Ectodermal cell (in vitro differentiated cells): Measurements from ENCODE around the gene SHD.

ENCODE experiments used
- H3K27ac ChIP-seq: 2 replicates; pipeline ENCODE4 v1.7.0; 2013; ENCODE audit warnings: mild to moderate bottlenecking, low read depth, low read length; ENCODE audit not compliant: insufficient read depth, poor library complexity, severe bottlenecking
- H3K27me3 ChIP-seq: 2 replicates; pipeline ENCODE4 v1.7.0; 2013; ENCODE audit warnings: mild to moderate bottlenecking, low read length; ENCODE audit not compliant: insufficient read depth, control insufficient read depth, poor library complexity, severe bottlenecking
- H3K36me3 ChIP-seq: one replicate; pipeline ENCODE4 v1.7.0; 2013; ENCODE audit warnings: low read length; ENCODE audit not compliant: control insufficient read depth, insufficient read depth
- H3K4me1 ChIP-seq: one replicate; pipeline ENCODE4 v1.7.0; 2013; ENCODE audit warnings: low read length; ENCODE audit not compliant: control insufficient read depth, insufficient read depth
- H3K4me3 ChIP-seq: 2 replicates; pipeline ENCODE4 v1.7.0; 2013; ENCODE audit warnings: low read depth, low read length, control low read depth; ENCODE audit not compliant: insufficient read depth
- H3K9me3 ChIP-seq: 2 replicates; pipeline ENCODE4 v1.7.0; 2013; ENCODE audit warnings: mild to moderate bottlenecking, low read length, moderate library complexity; ENCODE audit not compliant: control insufficient read depth
- WGBS, 2 experiments: methylation state at CpG; one replicate each; pipeline ENCODE4 v1.1.7; 2013; ENCODE audit warnings: missing lambda C conversion rate in 2 of 2; 5-methylcytosine and 5-hydroxymethylcytosine counted together

SHD gene

GRCh38 chr19:4298810-4299550, 19.9 kb downstream of the SHD start:
- Histone ChIP-seq H3K9me3 (no peaks in the 10 kb centered on the region), H3K27me3 (no peaks in the 10 kb centered on the region), H3K4me3 (no peak overlapping the region), H3K4me1 (peaks cover 4% of the 10 kb centered on the region), H3K27ac (no peak overlapping the region), H3K36me3 (no peaks in the 10 kb centered on the region)
- 87 to 89% methylated on average over 8 of the region's 8 CpGs for WGBS, 2 experiments

DNA sequence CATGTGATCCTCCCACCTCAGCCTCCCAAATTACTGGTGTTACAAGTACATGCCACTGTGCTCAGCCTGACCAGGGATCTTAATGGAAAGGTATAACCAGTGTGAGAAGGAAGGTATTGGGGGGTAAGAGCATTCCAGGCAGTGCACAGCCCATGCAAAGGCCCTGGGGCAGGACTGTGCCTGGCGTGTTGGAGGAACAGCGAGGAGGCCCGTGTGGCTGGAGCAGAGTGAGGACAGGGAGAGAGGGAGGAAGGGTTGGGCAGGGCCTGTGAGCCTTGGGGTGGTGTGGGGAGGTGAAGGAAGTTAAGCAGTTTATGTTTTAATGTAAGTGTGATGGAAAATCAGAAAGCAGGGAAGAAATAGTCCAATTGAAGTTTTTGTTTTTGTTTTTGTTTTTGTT, 21.5 kb downstream of the SHD start:
- Histone ChIP-seq H3K9me3 (no peaks in the 10 kb centered on the region), H3K27me3 (no peaks in the 10 kb centered on the region), H3K4me3 (no peak overlapping the region), H3K27ac (no peak overlapping the region), H3K36me3 (no peaks in the 10 kb centered on the region), H3K4me1 (peaks cover 4% of the 10 kb centered on the region)
- whole genome bisulfite sequencing, 2 experiments: 94 to 95% methylated on average over 3 of the region's 3 CpGs

DNA sequence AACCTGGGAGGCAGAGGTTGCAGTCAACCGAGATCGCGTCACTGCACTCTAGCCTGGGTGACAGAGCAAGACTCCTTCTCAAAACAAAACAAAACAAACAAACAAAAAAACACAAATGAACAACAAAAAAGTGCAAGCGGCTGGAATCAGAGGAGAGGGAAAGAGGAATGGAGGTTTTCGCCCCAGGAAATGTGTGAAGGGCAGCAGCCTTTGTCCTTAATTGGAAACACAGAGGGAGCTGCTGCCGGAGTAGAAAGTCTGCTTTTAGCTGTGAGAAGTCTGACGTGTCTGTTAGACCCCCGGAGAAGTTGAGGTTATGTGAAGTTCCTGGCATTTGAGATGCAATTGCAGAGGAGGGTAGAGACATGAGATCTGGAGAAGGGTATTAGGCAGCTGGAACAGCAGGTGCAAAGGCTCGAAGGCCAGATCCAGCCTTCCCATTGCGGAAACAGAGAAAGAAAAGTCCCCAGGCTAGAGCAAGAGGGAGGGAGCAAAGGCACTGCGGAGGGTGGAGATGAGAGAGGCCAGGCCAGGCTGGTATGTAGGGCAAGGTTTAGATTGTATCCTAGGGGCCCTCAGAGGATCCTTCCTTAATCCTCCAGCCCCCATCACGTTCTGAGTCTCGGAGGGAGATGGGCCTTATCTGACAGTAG, 22.6 kb downstream of the SHD start:
- 52 to 54% methylated on average over 11 to 13 of the region's 13 CpGs for WGBS, 2 experiments
- Histone ChIP-seq H3K9me3 (no peaks in the 10 kb centered on the region), H3K4me3 (no peak overlapping the region), H3K36me3 (peaks cover 4% of the 10 kb centered on the region), H3K27me3 (no peaks in the 10 kb centered on the region), H3K27ac (no peak overlapping the region), H3K4me1 (peaks cover 4% of the 10 kb centered on the region)

- Histone ChIP-seq H3K4me3 (no peak within 1 kb of the TSS), H3K36me3 (peaks cover 4% of the 10 kb centered on the region), H3K27me3 (no peaks in the 10 kb centered on the region), H3K9me3 (no peaks in the 10 kb centered on the region), H3K27ac (no peak within 1 kb of the TSS), H3K4me1 (peaks cover 4% of the 10 kb centered on the region)
- 85 to 86% methylated on average over 8 of the region's 8 CpGs for WGBS, 2 experiments
Measured at GRCh38 chr19:4302243-4302640, 23.2 kb downstream of the SHD start, which contains the start of gene TMIGD2. TMIGD2 (minus strand) TSS chr19:4302389; CDS start chr19:4302385, 4 bp downstream.

- Histone ChIP-seq H3K4me3 (peak overlapping the region; percentile 53), H3K27me3 (no peaks in the 10 kb centered on the region)
- WGBS, 2 experiments: 65 to 68% methylated on average over 18 of the region's 18 CpGs
Measured at GRCh38 chr19:4303819-4304537, 24.9 kb downstream of the SHD start.

DNA sequence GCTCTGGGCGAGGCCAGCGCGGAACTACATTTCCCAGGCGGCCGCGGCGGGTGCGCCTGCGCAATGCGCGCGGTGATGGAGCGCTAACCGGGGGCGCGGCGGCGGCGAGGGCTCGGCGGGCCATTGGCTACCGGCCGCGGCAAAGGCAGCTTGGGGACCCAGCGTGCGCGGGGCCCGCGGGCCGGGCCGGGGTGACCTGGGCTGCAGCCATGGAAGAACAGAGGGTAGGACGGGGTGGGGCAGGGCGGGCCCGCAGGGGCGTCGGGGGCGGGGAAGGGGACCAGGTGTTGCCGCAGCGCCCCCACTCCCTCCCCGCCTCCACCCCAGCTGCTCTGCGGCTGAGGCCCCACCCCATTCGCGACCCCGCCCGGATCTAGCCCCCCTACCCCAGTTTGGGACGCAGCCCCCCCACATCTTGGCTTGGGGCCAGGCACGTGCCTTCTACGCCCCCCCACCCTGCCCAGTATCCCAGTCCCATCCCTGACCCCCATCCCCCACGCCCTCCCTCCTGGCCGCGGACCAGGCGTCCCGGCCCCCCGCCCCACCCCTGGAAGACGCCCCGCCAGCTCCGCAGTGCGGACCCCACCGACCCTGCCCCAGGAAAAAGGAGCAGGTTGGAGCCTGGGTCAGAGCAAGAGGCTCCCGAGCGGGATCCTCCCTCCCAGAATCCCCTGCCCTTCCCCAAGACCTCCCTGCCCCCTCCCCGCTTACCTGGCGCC, 25.6 kb downstream of the SHD start, which contains the start of gene FSD1:
Gene FSD1, plus strand, starts transcription at position 61 of the 719 bp plus-strand sequence. Its CDS starts 149 bp downstream, at position 210.
- WGBS, 2 experiments: 3% methylated on average over 52 to 63 of the region's 63 CpGs
- Histone ChIP-seq H3K36me3 (peaks cover 4% of the 10 kb centered on the region), H3K9me3 (no peaks in the 10 kb centered on the region), H3K4me1 (peaks cover 4% of the 10 kb centered on the region), H3K4me3 (peak within 1 kb of the TSS; percentile 53), H3K27me3 (no peaks in the 10 kb centered on the region), H3K27ac (no peak within 1 kb of the TSS)

More at GRCh38 chr19:4303819-4304537, 24.9 kb downstream of the SHD start:
- peaks cover 4% of the 10 kb centered on the region for H3K36me3 ChIP-seq
- H3K9me3 ChIP-seq: no peaks in the 10 kb centered on the region
- no peak overlapping the region for H3K27ac ChIP-seq
- H3K4me1 ChIP-seq: peaks cover 4% of the 10 kb centered on the region

DNA sequence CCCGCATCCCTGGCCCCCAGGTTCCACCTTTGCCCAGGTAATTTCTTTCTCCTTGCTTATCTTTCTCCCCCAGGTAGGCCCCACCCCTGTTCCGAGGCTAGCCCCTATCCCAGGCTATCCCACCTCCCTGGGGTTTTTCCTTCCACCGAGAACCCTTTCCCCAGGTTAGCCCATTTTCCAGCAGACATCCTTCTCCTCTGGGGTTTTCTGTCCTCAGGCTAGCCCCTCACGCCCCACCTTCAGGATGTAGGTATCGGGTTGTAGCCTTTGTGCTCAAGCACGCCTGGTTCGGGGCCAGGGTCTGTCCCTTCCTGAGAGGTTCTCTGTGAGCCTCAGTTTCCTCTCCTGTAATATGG, 26.2 kb downstream of the SHD start:
- Histone ChIP-seq H3K27me3 (no peaks in the 10 kb centered on the region), H3K27ac (no peak overlapping the region), H3K36me3 (peaks cover 6% of the 10 kb centered on the region), H3K4me1 (peaks cover 4% of the 10 kb centered on the region), H3K4me3 (peak overlapping the region; percentile 53), H3K9me3 (no peaks in the 10 kb centered on the region)
- 80 to 81% methylated on average over 7 of the region's 7 CpGs for WGBS, 2 experiments

GRCh38 chr19:4305659-4306058, 26.6 kb downstream of the SHD start:
- WGBS, 2 experiments: 94 to 96% methylated on average over 16 of the region's 16 CpGs

DNA sequence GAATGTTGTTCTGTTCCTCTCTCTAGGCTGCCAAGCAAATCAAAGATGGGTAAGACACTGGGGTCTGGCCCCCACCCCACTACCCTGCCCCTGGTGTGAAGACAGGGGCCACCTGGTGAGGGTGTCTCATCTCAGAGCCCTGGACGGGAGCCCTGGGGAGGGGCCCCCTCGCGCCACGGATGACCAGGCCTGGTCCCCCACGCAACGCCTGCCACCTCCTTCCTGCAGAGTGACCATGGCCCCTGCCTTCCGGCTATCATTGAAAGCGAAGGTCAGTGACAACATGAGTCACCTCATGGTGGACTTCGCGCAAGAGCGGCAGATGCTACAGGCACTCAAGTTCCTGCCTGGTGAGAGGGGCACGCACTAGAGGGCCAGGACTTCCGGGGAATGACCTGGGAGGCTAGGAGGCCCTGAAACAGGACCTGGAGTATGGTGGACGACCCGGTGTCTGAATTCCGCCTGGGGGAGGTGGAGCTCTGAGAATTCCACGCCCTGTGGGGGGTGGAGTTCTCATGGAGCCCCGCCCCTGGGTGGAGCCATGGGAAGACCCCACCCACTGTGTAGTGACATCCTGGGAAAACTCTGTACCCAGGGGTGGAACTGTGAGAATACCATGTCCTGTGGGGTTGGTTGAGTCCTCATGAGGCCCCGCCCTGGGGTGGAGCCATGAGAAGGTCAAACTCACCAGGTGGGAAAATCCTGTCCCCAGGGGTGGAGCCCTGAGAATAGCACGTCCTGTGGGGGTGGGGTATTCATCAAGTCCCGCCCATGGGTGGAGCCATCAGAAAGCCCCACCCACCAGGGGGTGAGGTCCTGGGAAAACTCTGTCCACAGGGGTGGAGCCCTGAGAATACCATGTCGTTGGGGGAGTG, 31.4 kb downstream of the SHD start:
- WGBS, 2 experiments: 94% methylated on average over 22 of the region's 22 CpGs
- no peaks in the 10 kb centered on the region for H3K4me1 ChIP-seq

More at GRCh38 chr19:4305659-4306058, 26.6 kb downstream of the SHD start:
- Histone ChIP-seq H3K27me3 (no peaks in the 10 kb centered on the region), H3K4me3 (no peak overlapping the region), H3K27ac (no peak overlapping the region), H3K9me3 (no peaks in the 10 kb centered on the region), H3K4me1 (peaks cover 4% of the 10 kb centered on the region), H3K36me3 (peaks cover 10% of the 10 kb centered on the region)

More for the DNA sequence above, 31.4 kb downstream of the SHD start:
- no peaks in the 10 kb centered on the region for H3K9me3 ChIP-seq
- H3K27me3 ChIP-seq: no peaks in the 10 kb centered on the region
- peaks cover 28% of the 10 kb centered on the region for H3K36me3 ChIP-seq
- no peak overlapping the region for H3K4me3 ChIP-seq
- H3K27ac ChIP-seq: no peak overlapping the region
